NCI-H187 treated with DMSO at 0.1 percent for 48 hours (cell line): ENCODE results near the gene AMOTL2.

Experiments used
- DNase-seq: peaks from one replicate; lab custom pipeline; 2025; lab: John Stamatoyannopoulos, UW

The AMOTL2 gene

GRCh38 chr3:134333522-134334181 is 40.6 kb downstream of the AMOTL2 start:
- DNase-seq: no peak

- DNase-seq: no peak
Observed at GRCh38 chr3:134332344-134332743, 41.9 kb downstream of the AMOTL2 start.

- no peak for DNase-seq
Observed at GRCh38 chr3:134331811-134332199, 42.4 kb downstream of the AMOTL2 start.

GRCh38 chr3:134330883-134331810 is 43.1 kb downstream of the AMOTL2 start:
- no peak for DNase-seq

- DNase-seq: no peak
Observed at GRCh38 chr3:134328846-134329245, 45.4 kb downstream of the AMOTL2 start.

- DNase-seq: no peak
Observed at GRCh38 chr3:134328147-134328591, 46.1 kb downstream of the AMOTL2 start.

- DNase-seq: no peak
Observed at GRCh38 chr3:134327594-134327975, 46.7 kb downstream of the AMOTL2 start.

- no peak for DNase-seq
Observed at GRCh38 chr3:134326760-134327593, 47.3 kb downstream of the AMOTL2 start.

GRCh38 chr3:134326126-134326525 is 48.1 kb downstream of the AMOTL2 start:
- DNase-seq: no peak

- no peak for DNase-seq
Observed at GRCh38 chr3:134325706-134326105, 48.5 kb downstream of the AMOTL2 start.

- no peak for DNase-seq
Observed at GRCh38 chr3:134325061-134325705, 49.1 kb downstream of the AMOTL2 start.

GRCh38 chr3:134323966-134324962 is 50.0 kb downstream of the AMOTL2 start:
- no peak for DNase-seq

GRCh38 chr3:134322286-134322685 is 52.0 kb downstream of the AMOTL2 start:
- DNase-seq: no peak

- DNase-seq: no peak
Observed at GRCh38 chr3:134320749-134321148, 53.5 kb downstream of the AMOTL2 start.

GRCh38 chr3:134319931-134320330 is 54.3 kb downstream of the AMOTL2 start:
- no peak for DNase-seq

- DNase-seq: no peak
Observed at GRCh38 chr3:134318166-134318565, 56.1 kb downstream of the AMOTL2 start.

GRCh38 chr3:134317106-134317947 is 56.9 kb downstream of the AMOTL2 start:
- DNase-seq: no peak

- no peak for DNase-seq
Observed at GRCh38 chr3:134315286-134316106, 58.8 kb downstream of the AMOTL2 start.
